ENCODE results near the gene PPCS.
"Not testable (repeated sequence)": the region's sequence is repeated elsewhere in the genome, so short reads cannot be mapped to it uniquely, and the experiment has no call there.

PPCS gene

DNA sequence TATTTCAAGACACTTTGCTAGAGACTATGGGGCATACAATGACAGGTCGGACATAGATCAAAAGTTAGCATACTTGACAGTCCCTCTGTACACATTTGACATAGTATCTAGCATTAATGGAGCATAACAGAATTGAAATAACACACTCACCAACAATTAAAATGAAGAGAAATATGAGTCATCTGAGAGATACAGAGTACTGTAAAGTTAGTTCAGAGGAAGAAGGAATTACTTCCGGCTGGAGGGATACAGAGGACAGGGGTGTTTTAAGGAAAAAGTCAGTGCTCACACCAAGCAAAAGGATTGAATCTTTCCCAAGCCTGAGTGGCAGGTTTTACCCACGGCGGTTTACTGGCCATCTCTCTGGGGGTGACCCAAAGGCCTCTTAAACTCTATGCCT lies 3.0 kb upstream of the PPCS start:
- no peak for DNase-seq (ENCODE audit: low read depth)

DNA sequence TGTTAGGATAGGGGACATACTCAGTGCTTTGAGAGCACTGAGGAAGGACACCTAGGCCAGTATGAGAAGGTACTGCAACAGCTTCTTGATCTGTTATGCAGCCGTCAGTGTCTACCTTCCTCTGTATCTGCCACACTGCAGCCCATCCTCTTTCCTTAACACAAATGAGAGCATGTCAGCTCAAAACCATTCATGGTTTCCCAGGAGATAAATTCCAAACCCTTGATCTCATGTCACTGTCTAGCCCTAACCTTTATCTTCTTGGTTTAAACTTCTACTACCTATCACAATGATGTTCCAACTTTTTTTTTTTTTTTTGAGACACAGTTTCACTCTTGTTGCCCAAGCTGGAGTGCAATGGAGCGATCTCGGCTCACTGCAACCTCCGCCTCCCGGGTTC lies 1.9 kb upstream of the PPCS start:
- DNase-seq (ENCODE audit: low read depth): no peak

DNA sequence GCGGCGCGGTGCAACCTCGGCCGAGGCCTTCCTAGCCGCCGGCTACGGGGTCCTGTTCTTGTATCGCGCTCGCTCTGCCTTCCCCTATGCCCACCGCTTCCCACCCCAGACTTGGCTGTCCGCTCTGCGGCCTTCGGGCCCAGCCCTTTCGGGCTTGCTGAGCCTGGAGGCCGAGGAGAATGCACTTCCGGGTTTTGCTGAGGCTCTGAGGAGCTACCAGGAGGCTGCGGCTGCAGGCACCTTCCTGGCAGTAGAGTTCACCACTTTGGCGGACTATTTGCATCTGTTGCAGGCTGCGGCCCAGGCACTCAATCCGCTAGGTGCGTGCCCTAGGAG lies 379 bp downstream of the PPCS start:
- peak; percentile 22 for DNase-seq (ENCODE audit: low read depth)

DNA sequence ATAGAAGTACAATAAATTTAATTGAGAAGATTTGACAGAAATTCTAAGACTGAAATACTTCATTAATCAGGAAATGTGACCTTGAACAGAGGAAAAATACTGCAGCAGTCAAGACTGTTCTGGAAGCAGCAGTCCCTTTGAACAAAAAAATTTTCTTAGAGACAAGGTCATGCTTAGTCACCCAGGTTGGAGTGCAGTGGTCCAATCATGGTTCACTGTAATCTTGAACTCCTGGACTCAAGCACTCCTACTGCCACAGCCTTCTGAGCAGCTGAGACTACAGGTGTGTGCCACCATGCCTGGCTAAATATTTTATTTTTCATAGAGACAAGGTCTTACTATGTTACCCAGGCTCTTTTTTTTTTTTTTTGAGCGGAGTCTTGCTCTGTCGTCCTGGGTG lies 4.9 kb downstream of the PPCS start:
- DNase-seq (ENCODE audit: low read depth): no peak

DNA sequence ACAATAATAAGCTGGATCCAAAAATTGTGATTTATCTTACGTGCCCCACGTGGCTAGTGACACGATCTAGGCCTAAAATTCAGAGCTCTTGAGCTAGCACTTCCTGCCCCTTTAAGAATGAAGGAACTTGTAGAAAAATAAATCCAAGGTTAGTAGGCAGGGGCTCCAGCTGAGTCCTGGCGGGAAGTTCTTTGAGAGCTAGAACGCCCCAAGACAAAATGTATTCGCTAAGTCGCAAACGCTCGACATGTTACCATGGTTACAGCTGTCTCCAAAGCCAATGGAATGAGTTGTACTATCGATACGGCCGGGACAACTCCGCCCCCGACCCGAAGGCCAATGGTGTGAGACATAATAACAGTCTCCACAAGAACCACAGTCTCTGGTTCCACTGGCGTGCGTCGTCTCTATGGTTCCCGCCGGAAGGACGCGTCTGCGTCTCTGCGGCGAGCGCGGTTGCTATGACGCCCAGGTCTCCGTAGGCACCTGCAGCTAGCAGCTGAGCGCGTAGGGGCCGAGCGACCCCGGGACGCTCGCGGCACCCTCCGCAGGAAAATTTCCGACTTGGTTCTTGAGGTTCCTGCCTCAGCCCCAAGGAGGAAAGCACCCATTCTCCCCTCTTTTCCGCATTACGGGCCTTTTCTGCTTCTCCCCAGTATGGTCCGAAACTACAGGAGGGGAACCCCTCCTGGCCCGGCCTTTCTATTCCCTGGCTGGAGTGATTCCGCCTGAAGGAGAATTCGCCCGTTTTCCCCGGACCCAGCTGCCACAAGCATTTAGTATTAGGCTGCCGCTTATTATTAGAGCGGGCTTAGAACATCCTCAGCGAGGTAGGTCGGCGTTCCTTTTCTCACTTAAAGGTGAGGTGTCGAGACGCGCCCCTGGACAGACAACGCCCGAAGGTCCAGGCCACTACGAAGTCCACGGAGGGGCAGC lies 6.8 kb downstream of the PPCS start, which contains the start of gene CCDC30:
Gene CCDC30 (plus strand): TSS at position 459 of the 936 bp plus-strand sequence. CDS start 17,266 bp downstream, outside the sequence.
- DNase-seq (ENCODE audit: low read depth): peak; percentile 97

DNA sequence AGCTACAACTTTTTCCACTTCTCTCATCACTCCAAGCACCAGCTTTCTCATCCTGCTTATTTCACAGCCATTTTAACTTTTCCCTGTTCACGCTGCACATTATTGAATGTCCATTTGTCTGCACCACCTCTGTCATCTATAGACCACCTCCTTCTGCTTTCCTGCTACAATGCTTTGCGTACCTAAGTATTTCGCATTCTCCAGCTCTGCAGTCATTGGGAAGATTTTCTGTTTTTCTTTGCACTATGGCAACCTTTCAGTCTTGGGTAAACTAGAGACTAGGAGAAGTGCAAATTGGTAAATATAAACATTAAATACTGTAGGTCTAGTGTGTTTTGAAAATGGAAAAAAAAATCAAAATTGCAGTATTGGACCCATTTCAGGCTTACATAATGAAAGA lies 7.6 kb downstream of the PPCS start:
- no peak for DNase-seq (ENCODE audit: low read depth)

DNA sequence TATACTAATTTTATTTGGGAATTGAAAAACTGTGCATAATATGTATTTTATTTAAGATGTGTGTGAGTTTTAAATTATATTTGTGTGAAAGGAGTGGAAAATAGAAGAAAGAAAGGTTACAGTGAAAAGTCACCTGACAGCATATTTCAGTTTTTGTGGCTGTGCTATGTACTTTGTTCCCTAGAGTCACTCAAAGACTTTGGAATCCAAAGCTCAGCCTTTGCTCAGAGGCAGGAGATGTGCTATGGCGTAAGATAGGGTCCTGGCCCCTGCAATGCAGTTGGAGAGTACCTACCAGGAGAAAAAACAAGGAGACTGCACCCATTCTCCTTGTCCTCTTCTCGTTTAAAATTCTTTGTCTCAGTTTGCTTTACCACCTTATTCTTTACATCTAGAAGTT lies 9.7 kb downstream of the PPCS start:
- no peak for DNase-seq (ENCODE audit: low read depth)

DNA sequence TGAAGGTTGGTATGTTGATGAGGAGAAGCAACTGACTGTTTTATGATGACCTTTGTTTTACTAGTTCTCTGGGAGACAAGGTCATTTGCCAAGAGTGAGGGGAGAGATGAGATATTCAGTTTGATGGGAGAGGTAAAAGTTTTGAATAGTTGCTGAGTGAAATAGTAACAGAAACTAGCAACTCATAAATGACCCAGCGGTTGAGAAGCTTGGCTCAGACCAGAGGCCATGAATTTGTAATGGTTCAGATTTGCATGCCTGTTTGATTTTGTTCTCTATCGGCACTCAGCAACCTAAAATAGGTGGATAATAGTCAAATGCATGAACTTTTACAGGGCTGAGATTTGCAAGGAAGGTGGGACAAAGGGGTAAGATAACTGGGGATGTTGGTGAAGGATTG lies 13.4 kb downstream of the PPCS start:
- no peak for DNase-seq (ENCODE audit: low read depth)

DNA sequence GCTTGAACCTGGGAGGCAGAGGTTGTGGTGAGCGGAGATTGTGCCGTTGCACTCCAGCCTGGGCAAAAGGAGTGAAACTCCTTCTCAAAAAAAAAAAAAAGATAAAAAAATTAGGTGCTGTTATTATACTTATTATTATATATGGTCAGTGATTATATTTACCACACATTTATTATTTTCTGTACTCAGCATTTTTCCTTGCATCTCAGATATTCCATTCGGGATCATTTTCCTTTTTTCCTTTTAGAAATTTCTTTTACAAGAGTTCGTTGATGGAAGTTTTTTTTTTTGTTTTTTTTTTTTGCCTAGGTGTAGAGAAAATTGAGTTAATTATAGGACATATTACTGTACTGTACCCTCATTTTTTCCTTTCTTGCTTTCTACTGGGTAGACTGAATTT lies 20.3 kb downstream of the PPCS start:
- no peak for DNase-seq (ENCODE audit: low read depth)

DNA sequence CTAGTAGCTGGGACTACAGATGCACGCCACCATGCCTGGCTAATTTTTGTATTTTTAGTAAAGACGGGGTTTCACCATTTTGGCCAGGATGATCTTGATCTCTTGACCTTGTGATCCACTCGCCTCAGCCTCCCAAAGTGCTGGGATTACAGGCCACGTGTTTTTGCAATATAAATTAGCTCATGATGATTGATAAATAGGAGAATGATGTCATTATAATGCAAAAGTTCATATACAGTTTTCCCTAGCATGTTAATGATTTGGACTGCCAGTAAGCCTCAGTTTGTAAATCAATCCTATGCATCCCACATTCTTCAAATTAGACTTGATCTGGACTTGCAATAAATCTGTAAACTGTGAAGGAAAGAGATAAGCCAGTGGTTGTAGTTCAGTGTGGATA lies 21.0 kb downstream of the PPCS start:
- not testable (repeated sequence) for DNase-seq (ENCODE audit: low read depth)

DNA sequence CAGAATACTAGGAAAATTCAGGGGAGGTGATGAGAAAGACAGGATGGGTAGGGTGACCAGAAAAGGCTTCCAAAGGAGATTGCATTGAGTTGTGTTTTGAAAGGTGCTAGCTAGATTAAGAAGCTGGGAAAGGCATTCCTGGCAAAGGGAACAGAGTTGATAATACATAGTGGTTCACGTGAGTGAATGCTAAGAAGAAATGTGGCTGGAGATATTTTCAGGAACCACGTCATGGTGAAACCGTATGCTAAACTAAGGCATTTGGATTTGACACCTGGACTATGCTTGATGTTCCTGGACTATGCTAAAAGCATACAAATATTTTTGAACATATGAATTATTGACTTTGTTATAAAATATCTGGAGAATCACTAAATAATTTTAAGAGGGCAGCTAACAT lies 21.4 kb downstream of the PPCS start:
- no peak for DNase-seq (ENCODE audit: low read depth)

DNA sequence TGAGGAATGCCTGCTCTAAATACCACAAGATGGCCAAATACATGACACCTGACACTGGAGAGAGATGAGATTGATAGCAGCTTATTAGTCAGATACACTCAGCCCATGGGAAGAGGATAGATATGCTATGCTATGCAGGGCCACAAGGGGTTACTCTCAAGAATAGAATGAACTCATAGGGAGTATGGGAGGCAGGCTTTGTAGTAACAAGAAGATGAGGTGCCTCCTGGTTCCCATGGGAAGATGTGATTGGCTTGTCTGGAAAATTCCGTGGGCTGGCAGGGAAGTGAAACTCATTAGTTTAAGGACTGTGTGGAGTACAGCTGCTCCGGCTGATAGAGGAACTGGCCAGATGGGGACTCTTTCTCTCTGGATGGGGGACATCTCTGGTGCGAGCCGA lies 23.3 kb downstream of the PPCS start:
- DNase-seq (ENCODE audit: low read depth): no peak

DNA sequence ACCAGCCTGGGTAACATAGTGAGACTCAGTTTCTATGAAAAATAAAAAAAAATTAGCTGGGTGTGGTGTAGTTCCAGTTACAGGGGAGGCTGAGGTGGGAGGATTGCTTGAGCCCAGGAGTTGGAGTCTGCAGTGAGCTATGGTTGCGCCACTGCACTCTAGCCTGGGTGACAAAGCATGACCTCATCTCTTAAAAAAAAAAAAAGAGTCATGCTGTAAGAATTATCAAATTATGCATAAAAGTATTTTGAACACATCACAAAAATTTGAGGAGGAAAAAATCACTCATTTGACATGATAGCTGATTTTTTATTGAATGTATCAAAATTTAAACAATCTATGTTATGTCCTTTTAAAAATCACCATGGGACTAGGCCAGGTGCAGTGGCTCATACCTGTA lies 24.6 kb downstream of the PPCS start:
- peak; percentile 25 for DNase-seq (ENCODE audit: low read depth)

DNA sequence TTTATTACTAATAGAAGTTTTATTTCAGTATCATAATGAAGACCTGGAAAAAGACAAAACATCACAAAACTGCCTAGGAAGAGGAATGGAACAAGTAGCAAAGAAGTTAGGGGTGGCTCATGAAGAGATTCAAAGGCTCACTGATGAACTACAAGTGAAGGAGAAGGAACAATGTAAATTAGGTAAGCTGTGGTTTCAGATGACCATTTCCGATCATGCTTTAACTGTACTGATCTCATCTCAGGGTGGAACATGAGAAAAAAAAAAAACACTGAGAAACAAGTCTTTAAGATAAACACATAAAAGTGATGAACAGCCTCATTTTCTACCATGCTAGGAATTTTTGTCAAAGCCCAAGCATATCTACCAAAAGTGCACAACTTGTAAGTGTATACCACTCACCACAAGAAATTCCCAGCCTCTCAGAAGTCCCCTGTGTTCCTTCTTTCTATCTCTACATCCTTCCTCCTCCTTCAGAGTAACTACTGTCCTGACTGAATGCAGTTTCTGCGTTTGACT lies 26.4 kb downstream of the PPCS start:
- DNase-seq (ENCODE audit: low read depth): no peak

DNA sequence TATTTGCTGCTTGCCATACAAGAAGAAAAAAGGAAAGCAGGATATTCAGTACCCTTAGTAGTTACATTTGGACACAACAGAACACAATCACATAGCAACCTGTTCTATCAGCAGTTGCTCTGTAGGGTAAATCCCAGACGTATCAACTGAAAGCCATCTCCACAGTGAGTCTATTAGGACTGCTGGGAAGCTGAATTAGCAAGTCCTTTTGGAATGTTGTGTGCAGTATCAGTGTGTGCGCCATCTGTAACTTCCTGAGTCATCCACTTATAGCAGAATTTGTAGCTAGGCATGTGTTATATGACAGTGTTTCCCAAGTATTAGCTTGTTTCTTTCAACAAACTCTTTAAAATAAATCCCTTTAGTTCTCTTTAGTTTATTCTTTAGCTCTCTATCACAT lies 28.0 kb downstream of the PPCS start:
- DNase-seq (ENCODE audit: low read depth): peak; percentile 82

DNA sequence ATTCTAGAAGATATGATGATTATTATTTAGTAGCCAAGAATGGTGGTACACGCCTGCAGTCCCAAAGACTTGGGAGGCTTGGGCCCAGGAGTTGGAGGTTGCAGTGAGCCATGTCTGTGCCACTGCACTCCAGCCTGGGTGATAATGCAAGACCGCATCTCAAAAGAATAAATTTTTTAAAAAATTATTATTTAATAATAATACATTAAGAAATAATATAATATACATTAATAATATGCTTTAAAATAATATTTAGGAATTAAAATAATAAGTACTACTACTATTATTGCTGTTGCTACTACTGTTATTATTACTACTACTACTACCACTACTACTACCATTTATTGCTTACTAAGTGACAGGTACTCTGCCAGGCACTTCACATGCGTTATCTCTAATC lies 33.9 kb downstream of the PPCS start:
- DNase-seq (ENCODE audit: low read depth): no peak

DNA sequence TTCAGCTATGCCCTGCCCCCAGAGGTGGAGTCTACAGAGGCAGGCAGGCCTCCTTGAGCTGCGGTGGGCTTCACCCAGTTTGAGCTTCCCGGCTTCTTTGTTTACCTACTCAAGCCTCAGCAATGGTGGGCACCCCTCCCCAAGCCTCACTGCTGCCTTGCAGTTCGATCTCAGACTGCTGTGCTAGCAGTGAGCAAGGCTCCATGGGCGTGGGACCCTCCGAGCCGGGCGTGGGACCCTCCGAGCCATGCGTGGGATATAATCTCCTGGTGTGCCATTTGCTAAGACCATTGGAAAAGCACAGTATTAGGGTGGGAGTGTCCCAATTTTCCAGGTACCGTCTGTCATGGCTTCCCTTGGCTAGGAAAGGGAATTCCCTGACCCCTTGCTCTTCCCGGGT lies 45.7 kb downstream of the PPCS start:
- DNase-seq (ENCODE audit: low read depth): not testable (repeated sequence)

DNA sequence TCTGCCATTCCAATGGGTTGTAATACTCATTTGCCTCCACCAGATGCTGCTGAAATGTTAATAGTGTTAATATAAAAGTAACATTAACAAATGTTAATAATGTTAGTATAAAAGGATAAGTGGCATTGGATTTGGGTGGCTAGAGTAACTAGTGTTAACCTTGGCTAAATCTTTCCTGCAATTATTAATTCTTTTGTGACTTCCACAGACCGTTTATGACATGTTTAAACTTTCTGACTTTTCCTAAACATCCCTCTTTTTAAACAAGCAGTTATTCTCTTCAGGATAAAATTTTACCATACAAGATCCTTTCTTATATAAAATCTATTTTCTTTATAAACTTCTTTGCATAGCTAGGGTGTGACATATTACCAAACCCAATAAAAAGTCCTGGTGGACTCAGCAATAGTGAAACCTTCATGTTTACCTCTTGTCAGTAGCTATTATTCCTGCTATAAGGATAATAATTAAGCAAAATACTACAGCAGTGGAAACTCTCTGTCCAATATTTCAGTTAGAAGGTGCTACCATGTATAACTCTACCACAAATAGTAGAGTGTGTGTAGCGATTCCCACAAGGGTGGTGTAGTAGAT lies 48.3 kb downstream of the PPCS start:
- DNase-seq (ENCODE audit: low read depth): no peak

DNA sequence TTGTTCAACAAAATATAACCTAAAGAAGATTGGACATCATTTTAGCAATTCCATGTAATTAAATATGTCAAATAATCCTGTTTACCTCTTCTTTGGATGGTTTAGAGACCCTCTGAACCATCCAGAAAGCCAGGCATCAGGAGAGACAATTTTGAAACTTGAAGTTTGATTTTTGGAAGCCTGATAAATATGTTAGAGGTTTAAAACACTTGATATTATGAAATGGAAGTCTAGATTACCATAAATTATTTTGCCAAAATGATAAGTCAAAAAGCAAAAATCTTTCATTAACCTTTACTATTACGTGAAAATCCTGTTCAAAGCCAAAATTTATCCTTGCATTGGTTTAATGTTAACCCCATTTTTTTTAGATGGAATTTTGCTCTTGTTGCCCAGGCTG lies 50.2 kb downstream of the PPCS start:
- no peak for DNase-seq (ENCODE audit: low read depth)

Measured in HS-5 (cell line).